AG10803 (cell line): Measurements from ENCODE around the gene KCNT2.

Source experiments
- DNase-seq: peaks from one replicate; pipeline ENCODE4 v3.0.0; 2010; ENCODE audit warnings: low read depth
- H3K4me3 ChIP-seq: 2 replicates; pipeline ENCODE4 v1.5.1; 2011; ENCODE audit warnings: mild to moderate bottlenecking, low read length, control low read depth
- TF ChIP-seq, protein P1 (sequence below): conservative IDR thresholded peaks from 2 replicates; pipeline ENCODE4 v1.5.1; 2011; ENCODE audit warnings: mild to moderate bottlenecking, low read length, control low read depth, inconsistent platforms

The KCNT2 gene

DNA sequence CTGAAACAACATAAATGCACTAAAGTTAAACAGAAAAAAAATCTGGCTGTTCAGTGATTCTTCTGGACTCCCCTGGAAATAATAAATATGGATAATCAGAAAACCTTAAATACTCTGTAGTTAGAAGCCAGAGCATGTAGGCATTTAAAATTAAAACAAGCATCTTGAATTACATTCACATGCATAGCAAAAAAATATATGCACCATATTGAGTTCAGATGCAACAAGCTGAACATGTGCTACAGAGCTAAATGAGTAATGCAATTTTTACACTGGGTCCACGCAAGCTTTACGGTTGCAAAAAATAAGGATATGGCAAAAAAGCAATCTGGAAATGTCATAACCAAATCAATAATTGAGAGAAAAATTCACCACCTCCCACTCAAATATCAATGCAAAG lies 11.5 kb upstream of the KCNT2 start:
- TF ChIP-seq, protein P1, sequence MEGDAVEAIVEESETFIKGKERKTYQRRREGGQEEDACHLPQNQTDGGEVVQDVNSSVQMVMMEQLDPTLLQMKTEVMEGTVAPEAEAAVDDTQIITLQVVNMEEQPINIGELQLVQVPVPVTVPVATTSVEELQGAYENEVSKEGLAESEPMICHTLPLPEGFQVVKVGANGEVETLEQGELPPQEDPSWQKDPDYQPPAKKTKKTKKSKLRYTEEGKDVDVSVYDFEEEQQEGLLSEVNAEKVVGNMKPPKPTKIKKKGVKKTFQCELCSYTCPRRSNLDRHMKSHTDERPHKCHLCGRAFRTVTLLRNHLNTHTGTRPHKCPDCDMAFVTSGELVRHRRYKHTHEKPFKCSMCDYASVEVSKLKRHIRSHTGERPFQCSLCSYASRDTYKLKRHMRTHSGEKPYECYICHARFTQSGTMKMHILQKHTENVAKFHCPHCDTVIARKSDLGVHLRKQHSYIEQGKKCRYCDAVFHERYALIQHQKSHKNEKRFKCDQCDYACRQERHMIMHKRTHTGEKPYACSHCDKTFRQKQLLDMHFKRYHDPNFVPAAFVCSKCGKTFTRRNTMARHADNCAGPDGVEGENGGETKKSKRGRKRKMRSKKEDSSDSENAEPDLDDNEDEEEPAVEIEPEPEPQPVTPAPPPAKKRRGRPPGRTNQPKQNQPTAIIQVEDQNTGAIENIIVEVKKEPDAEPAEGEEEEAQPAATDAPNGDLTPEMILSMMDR: no peak

GRCh38 chr1:196611873-196612272 lies 3.6 kb upstream of the KCNT2 start:
- TF ChIP-seq, protein P1: no peak
- H3K4me3 ChIP-seq: no peak overlapping the region
- DNase-seq: no peak

More for the DNA sequence above, 11.5 kb upstream of the KCNT2 start:
- DNase-seq: no peak
- no peak overlapping the region for H3K4me3 ChIP-seq

DNA sequence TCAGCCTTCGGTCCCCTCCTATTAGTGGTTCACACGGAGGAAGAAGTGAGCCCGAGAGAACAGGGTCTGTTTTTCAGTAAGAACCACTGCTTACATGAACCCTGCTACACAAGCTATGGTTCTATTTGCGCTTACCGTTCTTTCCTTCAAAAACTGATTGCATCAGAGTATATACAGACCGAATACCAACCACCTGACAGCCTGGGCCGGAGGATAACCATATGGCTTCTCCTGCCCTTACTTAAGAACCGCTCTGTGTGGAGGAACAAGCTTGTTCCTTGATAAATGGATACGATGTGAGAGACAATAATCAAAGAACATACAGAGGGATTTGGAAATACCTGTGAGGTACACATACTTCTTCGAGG lies 1.1 kb upstream of the KCNT2 start:
- no peak overlapping the region for H3K4me3 ChIP-seq
- no peak for DNase-seq
- TF ChIP-seq, protein P1: no peak

- peak overlapping the region; percentile 61 for H3K4me3 ChIP-seq
- TF ChIP-seq, protein P1: no peak
- no peak for DNase-seq
These were observed 259 bp downstream of the KCNT2 start for GRCh38 chr1:196607981-196608380.

GRCh38 chr1:196603651-196604050 lies 4.6 kb downstream of the KCNT2 start:
- no peak overlapping the region for H3K4me3 ChIP-seq
- TF ChIP-seq, protein P1: no peak
- no peak for DNase-seq

DNA sequence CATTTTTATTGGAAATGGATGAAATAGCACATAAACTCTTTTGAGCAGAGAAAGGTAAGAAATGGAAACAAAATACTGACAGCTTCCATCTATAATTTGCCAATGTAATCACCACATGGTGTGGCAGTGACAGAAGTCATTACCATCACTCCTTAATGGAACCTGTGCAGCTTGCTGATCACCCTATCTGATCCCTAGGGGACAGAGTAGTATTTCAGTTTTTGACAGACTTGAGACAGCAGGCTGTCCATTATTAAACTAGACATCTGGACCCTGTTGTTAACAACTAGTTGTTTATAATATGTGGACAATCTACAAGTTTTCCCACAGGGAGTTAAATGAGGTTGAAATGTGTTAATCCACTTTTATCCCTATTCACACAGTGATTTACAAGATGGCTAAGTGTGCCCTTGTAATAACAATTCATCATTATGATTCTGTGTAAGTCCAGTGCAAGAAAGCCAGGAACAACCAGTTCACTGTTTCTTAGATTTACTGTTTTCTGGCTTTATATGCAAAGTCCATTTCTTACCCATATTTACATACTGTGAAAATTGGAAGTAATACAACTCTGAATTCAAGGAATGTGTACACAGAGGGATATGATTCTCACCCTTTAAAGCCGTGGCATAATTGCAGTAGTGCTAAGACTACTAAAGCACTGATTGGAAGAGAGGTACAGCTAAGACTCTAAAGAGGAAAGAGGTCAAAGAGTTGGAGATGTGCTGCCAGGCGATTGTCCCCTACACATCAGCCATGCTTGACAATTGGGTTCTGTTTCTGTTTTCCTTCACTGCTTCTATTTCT lies 9.1 kb downstream of the KCNT2 start:
- TF ChIP-seq, protein P1: no peak
- DNase-seq: no peak
- no peak overlapping the region for H3K4me3 ChIP-seq

- no peak for DNase-seq
- TF ChIP-seq, protein P1: no peak
- H3K4me3 ChIP-seq: no peak overlapping the region
These were observed 13.5 kb downstream of the KCNT2 start for GRCh38 chr1:196594700-196595099.
